Measurements from ENCODE around the gene CAV2. TPM values are rescaled to one million over a fixed set of nuclear protein-coding genes. Genes with fewer than 3 reads are reported as not detected.
A peak's percentile ranks its signal among the peaks of the same experiment; 100 is the strongest.
"Not testable (repeated sequence)": the region's sequence is repeated elsewhere in the genome, so short reads cannot be mapped to it uniquely, and the experiment has no call there.

The CAV2 gene, protein sequence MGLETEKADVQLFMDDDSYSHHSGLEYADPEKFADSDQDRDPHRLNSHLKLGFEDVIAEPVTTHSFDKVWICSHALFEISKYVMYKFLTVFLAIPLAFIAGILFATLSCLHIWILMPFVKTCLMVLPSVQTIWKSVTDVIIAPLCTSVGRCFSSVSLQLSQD
- 64.4 TPM for total RNA-seq

- peak; percentile 71 for DNase-seq (ENCODE audit: low spot score)
These were observed at the start of gene CAV2 for GRCh38 chr7:116499168-116500077. TSS of gene CAV2 (plus strand) at chr7:116499738. CDS start at chr7:116499782, 44 bp downstream.

- DNase-seq (ENCODE audit: low spot score): no peak
These were observed 49.6 kb upstream of the CAV2 start for GRCh38 chr7:116449950-116450349.

DNA sequence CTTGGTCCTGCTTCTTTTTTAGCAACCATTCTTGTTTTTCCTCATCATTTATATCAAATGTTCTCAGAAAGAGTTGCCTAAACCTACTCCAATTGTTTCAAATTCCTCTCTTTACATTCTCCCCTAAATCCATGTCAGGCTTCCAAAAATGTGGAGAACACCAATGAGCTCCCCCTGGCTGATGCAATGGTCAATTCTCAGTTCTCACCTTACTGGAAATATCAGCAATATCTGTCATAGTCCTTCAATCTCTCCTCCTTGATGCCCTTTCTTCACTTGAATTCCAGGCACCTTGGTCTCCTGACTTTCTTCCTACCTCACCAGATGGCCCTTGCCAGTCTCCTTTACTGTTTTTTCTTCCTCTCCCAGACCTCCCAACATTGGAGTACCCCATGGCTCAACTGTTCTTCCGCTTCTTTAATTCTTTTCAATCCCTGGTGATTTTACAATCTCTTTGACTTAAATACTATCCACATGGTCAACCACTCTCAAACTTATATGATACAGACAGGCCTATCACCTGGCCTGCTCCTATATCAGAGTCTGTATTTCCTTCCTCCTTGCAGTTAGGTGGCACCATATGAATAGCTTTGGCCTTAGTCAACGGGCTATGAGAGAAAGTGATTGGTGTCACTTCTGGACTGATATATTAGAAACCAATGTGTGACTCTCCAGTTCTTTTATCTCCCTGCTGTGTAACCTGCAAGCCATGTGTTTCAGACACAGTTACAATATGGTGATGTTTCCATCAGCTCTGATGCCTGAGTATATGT, 47.4 kb upstream of the CAV2 start:
- no peak for DNase-seq (ENCODE audit: low spot score)

DNA sequence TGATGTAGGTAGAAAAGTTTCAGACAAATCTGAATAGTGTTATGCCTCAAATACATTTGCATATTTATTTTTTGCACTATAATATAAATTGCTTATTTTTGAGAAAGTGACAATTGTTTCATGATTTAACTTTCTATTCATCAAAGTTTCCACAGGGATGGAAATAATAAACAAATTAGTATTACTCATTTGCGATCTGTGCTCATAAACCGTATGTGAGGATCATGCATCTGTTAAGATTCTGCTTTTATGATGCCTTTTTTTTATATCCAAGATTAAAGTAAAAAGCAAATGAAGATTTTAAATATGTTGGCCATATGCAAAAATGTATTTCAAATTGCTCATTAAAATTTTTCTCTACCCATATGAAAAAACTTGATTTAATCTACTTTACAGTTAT, 45.2 kb upstream of the CAV2 start:
- no peak for DNase-seq (ENCODE audit: low spot score)

DNA sequence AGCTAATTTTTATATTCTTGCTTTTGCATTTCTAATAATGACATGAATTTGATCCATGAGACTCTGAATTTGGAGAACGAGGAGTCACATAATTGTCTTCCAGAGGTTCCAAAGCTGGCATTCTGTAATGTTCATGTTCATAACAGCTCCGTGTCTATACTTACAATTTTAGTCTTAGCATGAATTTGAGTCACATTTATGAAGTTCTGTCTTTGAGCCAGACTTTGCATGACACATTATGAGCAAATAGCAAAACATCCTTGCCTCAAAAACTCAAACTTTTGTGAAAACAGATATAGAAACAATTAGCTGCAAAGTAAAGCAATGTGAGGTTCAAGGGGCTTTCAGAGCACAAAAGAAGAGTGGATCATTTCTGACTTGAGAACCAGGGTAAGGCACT, 44.5 kb upstream of the CAV2 start:
- DNase-seq (ENCODE audit: low spot score): no peak

DNA sequence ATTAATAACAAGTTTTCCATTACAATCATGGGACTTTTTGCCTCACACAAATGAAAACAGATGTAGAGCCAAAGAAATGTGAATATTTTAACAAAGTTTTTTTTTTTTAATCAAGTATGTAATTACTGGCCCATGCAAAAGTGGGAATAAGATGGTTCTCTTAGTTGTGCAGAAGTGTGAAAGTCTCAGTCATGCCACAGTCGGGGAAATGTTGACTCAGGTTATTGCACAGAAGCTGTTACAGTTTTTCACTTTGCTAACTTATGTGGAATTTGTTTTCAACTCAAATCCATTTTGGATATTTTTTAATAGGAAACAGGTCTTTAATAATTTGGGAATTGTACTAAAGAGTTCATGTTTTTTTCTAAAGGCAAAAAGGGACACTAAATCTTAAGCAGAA, 44.0 kb upstream of the CAV2 start:
- DNase-seq (ENCODE audit: low spot score): no peak

DNA sequence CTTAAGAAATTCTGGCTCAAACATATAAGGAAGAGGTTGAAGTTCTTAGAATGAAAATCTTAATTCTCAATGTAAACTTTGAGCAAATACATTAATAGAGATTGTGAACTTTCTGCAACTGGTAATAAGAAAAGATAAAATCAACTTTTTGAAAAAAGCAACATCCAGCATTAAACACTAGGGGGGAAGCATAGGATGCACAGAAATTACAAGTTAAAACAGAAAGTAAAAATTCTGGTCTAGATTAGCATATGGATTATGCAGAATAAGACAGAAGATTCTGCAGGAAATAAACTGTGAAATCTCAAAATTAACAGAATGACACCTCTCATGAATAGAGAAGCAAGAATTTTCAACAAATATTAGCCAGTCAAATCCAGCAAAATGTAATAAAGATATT, 38.0 kb upstream of the CAV2 start:
- no peak for DNase-seq (ENCODE audit: low spot score)

- DNase-seq (ENCODE audit: low spot score): no peak
These were observed 35.6 kb upstream of the CAV2 start for GRCh38 chr7:116463956-116464355.

DNA sequence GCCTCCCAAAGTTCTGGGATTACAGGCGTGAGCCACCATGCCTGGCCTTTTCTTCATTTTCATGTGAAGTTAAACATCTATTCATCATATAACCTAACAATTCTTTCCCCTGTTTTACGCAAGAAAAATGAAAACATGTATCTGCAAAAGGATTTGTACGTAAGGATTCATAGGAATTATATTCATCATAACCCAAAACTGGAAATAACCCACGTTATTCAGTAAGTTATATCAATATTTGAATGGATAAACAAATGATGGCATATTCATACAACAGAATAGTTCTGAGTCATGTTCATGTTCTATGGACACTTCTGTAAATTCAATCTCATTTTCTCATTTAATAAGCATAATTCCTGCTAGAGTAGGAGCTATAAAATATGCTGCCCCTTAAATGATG, 35.2 kb upstream of the CAV2 start:
- DNase-seq (ENCODE audit: low spot score): no peak

- no peak for DNase-seq (ENCODE audit: low spot score)
These were observed 34.4 kb upstream of the CAV2 start for GRCh38 chr7:116465125-116465524.

DNA sequence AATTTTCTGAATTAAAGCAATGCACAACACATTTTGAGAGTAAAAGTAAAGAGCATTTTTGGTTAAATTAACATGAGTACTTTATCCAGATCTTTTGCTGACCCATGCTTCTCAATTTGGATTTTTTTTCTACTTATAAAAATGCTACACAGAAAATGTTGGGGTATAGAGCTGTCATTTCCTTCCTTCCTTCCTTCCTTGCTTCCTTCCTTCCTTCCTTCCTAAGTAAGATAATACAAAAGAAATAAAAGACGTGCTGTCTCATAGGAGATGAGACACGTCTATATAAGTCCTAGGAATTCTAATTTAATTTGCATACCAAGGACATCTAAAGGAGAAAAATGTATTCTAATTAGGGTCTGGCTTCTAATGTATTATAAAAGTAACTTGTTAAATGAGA, 31.0 kb upstream of the CAV2 start:
- DNase-seq (ENCODE audit: low spot score): no peak

DNA sequence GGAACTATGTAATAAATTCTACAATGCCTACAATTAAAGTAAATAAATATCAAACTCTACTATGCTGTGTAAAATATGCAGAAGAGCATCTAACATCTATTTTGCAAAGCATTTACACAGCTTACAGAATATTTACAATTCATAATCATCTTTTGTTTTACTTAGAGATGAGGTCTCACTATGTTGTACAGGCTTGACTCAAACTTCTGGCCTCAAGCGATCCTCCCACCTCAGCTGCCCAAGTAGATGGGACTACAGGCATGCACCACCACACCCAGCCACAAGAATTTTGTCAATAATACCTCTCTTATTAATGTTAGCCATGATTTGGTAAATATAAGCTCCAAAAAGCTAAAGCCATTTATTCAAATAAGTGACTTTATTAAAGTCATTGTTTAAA, 21.9 kb upstream of the CAV2 start:
- no peak for DNase-seq (ENCODE audit: low spot score)

DNA sequence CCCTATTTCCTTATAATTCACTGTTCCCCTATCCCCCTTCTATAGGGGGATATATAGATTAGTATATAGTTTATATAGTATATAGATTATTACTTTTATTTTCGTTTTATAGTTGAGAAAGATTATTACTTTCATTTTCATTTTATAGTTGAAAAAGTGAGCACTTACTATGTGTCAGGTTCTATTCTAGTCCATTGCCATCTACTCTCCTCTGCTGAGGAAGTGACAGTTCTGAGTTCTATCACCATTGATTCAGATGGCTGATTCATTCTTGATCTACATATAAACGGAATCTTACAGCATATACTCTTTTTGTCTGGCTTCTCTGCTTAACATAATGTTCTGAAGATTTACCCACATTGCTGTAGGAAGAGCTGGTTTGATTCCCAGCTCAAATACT, 20.7 kb upstream of the CAV2 start:
- DNase-seq (ENCODE audit: low spot score): no peak

DNA sequence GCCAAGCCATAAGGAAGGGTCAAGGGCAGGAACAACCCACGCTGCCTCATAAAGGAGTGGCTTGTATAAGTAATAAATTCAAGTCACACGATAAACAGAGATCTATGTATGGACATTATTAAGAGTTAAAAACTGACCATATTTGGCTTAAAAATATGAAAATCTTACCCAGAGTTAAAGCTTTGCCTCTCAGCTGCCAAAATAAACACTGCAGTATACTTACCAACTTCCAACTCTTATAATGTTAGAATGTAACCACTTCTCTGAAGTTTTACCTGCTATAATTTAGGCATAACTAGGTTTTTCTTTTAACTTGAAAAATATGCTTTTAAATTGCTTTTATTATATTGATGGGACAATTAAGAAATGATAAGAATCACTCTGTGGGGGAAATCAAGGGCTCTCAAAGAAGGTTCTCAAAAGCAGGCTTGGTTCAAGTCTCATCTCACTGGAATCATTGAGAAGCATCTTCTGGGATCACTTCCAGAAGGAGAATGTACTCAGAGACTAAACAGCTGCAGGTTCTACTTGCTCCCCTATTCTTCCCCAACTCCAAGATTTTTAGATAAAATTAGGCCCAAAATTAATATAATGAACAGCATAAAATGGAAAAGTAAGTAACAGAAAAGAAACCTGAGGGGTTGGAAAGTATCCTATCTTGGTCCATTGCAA, 16.1 kb upstream of the CAV2 start:
- DNase-seq (ENCODE audit: low spot score): no peak

- DNase-seq (ENCODE audit: low spot score): not testable (repeated sequence)
These were observed 15.1 kb upstream of the CAV2 start for GRCh38 chr7:116484389-116484788.

- no peak for DNase-seq (ENCODE audit: low spot score)
These were observed 11.5 kb upstream of the CAV2 start for GRCh38 chr7:116487907-116488521.

DNA sequence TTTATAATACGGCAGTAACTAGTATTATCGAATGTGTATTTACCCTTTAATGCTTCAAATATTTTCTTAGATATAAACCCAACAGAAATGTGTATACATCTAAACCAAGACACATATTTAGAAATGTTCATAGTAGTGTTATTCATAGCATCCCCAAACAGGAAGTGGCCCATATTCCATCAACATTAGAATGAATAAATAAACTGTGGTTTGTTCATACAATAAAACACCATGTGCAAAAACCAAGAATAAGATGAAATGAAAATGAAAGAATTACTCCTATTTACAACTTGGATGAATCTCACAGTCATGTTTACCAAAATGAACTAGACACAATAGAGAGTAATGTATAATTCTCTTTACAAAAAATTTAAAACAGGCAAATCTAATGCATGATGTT, 9.2 kb upstream of the CAV2 start:
- DNase-seq (ENCODE audit: low spot score): no peak

DNA sequence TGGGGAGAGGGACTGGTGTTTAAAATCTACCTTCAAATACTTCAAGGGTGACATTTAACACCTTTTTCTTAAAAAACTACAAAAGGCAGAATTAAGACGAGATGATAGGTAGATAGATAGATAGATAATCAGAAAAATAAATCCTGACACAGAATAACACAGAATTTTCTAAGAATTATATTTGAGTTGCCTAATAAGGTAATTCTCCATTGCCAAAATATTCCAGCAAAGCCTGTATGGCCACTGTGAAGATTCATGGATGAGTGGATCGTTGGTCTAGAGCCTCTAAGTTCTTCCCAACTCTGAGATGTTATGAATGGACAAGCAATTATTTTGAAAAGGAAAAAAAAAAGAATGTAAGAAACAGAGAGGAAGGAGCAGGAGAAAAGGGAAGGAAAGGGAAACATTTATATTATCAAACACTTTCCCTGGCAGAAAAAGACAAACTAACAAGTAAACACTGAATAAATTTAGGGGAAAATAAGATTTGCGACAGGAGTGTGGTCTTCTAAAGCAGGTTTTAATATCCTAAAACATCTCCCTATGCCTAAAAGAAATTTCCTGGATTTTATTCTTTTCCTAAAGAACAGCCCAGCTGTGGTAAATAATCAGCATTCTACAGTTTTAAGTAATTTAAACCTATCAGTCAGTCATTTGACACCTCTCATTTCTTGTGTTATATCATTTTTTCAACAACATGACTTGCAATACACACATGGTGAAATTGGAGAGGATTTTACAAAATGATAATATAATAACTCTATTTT, 7.5 kb upstream of the CAV2 start:
- DNase-seq (ENCODE audit: low spot score): no peak

GRCh38 chr7:116492654-116493109, 6.9 kb upstream of the CAV2 start:
- DNase-seq (ENCODE audit: low spot score): no peak

DNA sequence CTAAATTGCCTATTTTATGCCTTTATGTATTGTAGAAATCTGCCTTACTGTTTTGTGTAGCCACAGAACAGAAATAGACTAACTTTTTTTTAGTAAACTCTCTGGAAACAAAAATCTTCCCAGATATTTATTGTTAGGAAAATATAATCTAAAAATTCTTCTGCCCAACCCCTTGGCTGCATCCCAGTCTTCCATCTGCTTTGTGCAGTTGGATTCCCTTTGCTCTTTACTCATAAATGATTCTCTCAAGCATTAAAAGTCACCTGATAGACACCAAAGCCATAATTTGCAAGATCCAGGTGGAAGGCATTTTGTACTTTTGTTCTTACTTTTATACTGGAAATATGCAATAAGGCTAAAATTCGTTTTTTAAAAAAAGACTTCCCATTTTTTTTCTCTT, 6.1 kb upstream of the CAV2 start:
- DNase-seq (ENCODE audit: low spot score): no peak

DNA sequence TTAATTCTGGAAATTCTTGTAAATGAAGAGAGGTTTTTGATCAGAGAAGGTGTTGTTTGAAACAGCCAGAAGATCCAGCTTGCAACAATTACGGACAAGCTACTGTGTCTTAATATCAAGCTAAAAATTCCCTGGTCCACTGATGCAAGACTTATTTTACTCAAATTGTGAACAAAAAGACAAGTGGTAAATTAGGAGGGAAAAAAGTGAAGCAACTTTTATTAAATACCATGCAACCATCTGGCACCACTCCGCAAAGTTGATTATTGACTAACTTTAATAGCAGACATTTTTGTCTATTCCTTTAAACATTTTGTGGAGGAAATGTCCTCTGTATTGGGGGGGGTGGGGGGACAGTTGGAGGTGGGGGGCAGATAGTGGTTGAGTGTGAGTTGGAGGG, 5.1 kb upstream of the CAV2 start:
- DNase-seq (ENCODE audit: low spot score): no peak
